ENCODE data around the gene HYCC2. TPM values are rescaled to one million over a fixed set of nuclear protein-coding genes. Genes with fewer than 3 reads are reported as not detected.

The HYCC2 gene
- total RNA-seq, 2 donors from 2014 or later = 13.6 to 16.3 TPM

Small RNAs within 50 kb of the gene (small RNA-seq; reads per million reads assigned to genes)
- gene RNU6-1206P = 0 reads per million in 2 donors

Other genes with a start within 250 kb of the HYCC2 start
- gene CLK1, start 207.0 kb downstream of the HYCC2 start, total RNA-seq = 100 to 1,000 TPM; 126 to 131 TPM
- gene PPIL3, start 182.6 kb downstream of the HYCC2 start, total RNA-seq = 10 to 100 TPM; 15.2 to 30.1 TPM
- 10 to 100 TPM; 22.4 to 27.7 TPM for gene NIF3L1, start 182.3 kb downstream of the HYCC2 start, total RNA-seq
- gene ORC2, start 108.0 kb downstream of the HYCC2 start, total RNA-seq = 10 to 100 TPM; 21.9 to 32.1 TPM
- 10 to 100 TPM; 45.5 to 84.3 TPM for gene NDUFB3, start 330 bp upstream of the HYCC2 start, total RNA-seq
- gene CFLAR, start 44.5 kb upstream of the HYCC2 start, total RNA-seq = 100 to 1,000 TPM in 1 of 2 donors, 10 to 100 TPM in 1; 92.4 to 141 TPM
- 1 to 10 TPM; 1.7 to 9.8 TPM for gene CASP10, start 111.5 kb upstream of the HYCC2 start, total RNA-seq
- gene CASP8, start 188.9 kb upstream of the HYCC2 start, total RNA-seq = 10 to 100 TPM in 1 of 2 donors, 1 to 10 TPM in 1; 10.0 to 16.9 TPM

All from prostate gland (tissue), 2 donors.